Activated CD4-positive, alpha-beta T cell treated with anti-CD3 and anti-CD28 coated beads, Interleukin-2, Interleukin-6, amounts not matched to agents 100 ng/mL and 50 ng/mL, durations not matched to agents 16 hours and 8 hours (primary cell): Measurements from ENCODE around the gene INSIG2.

Experiments used
- DNase-seq: peaks from one replicate; pipeline ENCODE4 v3.0.0-alpha.2; 2020

Gene INSIG2

DNA sequence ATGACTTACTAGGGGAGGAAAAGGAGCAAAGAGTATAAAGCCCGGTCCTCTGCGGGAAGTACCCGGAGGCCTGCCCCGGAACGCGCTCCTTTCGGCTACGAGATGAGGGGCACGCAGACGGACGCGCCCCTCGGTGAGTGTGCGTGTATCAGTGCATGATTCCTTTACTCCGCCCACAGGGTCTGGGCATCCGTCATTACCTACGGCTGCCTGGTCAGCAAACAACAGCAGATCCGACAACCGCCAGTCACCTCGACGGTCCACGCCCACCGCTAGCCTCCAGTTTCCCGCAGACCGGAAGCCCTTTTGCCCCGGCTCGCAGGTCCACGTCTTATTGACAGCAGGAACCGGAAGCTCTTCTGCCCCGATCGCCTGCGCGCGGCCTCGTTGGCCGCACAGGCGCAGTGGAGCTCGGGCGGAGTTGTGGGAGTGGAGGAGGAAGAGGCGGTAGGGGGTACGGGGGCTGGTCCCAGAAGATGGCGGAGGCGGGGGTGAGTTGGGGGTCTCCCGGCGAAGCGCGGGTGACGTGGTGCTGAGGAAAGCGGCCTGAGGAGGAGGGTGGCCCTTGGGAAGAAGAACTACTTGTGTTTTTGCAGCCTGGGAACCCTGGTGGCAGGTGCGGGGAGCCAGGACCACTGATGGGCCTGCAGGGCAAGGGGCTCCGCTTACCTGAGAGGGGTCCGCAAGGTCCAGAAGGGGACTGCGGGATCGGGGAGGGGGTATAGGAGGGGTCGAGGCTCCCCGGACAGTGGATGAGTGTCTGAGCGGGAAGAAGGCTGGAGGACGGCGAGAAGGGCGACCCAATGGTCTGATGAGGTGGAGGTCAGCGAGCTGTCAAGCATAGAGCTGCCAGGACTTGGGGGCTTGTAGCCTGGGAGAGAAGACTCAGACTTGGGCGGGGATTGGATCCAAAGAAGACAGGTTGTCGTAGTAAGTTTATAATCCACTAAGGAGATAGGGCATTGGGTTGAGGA, at the start of gene INSIG2:
INSIG2 (plus strand) TSS at position 421 of the 974 bp plus-strand sequence. CDS start 8,086 bp downstream, outside the sequence.
- DNase-seq: peak; percentile 98

GRCh38 chr2:118040891-118041290, 47.4 kb upstream of the INSIG2 start:
- DNase-seq: no peak

DNA sequence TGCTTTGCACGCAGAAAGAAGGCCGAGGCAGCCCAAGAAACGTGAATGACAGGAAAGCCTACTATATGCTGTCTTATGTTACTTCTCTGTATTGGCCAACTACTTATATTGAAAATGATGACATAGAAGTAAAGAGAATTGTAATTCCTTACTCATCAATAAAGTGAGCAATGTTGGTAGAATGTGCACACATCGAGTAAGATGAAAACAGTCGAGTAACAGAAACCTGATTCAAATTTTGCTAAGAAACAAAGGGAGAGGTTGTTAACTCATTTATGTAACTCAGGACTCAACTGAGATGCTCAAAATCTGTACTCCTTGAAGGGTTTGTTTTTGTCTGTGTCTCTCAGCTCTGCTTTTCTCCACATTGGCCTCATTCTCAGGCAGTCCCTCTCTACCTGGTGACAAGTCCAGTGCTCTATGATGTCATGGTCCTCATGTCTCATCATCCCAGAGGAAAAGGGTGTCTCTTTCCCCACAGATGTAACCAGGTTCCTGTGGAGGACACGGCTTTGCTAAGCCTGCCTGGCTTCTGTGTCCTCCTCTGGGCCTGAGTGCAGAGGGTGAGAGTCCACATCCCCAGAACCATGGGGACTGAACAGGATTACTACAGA, 44.1 kb upstream of the INSIG2 start:
- DNase-seq: peak; percentile 20

- DNase-seq: no peak
These were observed 43.4 kb upstream of the INSIG2 start for GRCh38 chr2:118044854-118045253.

- DNase-seq: no peak
These were observed 43.0 kb upstream of the INSIG2 start for GRCh38 chr2:118045286-118045685.

DNA sequence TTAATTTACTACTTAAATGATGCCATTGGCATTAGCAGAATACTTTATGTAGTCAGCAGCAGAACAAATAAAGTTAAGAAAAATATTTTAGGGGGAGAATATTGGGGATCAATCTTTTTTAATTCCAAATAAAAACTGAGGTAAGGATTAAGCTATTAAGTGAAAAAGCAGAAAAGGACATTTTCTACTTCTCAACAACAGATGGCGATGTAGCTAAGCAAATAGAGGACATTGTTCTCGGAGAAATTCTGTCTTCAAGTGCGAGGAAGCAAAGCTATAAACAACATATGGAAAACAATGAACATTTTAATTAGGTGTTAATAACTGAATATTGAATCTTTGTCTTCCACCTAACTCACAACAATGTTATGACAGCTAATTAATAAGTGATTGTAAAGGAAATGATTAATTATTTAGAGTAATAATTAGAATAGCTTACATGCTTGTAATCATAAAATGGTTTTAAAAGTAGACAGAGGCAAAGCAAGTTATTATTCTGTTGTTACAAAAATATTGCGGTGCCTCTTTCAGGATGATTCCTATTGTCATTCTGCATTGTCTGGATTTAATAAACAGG, 41.5 kb upstream of the INSIG2 start:
- DNase-seq: peak; percentile 33

DNA sequence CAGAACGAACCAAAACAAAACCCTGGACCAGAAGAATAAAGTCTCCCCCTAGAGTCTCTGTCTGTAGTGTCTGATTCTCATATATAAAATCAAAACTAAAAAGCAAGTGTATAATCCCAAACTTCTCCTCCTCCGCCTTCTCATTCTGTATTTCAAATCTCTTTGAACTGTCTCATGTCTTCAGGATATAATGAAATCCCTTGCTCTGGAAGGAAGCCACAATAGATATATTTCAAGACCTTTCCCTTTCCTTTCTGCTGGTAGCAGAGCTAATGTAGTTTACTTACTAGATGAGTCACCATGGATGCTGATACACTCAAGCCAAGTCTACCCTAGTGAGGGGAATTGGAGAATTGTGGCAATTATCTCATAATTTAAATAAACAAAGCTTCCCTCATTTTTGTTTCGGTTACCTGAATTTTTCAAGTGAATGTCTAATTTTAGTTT, 40.9 kb upstream of the INSIG2 start:
- DNase-seq: no peak

- no peak for DNase-seq
These were observed 39.9 kb upstream of the INSIG2 start for GRCh38 chr2:118048401-118048800.

DNA sequence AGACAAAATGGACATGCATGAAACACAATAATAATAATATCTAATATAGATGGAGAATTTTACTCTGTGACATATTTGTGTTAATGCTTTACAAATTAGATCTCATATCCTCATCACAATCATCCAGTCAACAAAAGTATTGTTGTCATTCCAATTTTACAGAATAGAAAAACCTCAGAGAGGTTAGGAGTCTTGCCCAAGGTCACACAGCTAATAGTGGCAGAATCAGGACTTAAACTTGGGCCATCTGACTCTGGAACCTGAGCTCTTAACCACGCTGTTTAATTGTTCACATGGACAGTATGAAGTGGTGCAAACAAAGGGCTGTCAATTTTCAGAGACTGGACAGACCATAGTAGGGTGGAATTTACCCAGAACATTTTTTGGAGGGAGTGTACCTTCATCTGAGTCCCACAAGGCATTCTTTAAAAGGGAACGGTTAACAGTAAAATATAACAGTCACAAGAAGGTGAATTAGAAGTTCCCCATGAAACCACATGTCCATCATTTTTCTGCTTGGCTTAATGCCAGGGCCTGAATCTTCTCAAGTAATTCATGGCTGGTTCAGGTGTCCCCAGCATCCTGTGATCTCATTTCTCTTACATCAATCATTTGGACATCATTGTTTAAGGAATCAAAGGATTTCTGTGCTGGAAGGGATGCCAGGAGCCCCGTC, 39.0 kb upstream of the INSIG2 start:
- no peak for DNase-seq

- peak; percentile 27 for DNase-seq
These were observed 38.5 kb upstream of the INSIG2 start for GRCh38 chr2:118049816-118050140.

DNA sequence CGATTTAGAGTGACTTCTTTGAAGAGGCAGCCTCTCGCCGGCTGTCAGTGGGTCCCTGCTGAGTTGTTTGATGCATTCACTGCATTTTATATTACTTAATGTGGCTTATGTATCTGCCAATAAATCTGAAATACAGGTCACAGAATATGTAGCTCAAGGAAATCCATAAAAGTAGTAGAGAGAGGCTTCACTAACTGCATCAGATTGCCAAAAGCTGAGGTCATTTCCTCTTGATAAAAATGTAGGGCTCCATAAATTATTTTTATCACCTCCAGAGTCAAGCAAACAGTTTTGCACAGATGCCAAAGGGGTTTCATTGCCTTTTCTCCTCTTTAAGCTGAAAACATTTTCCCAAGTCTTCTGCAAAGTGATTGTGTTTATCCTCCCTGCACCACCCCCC, 37.9 kb upstream of the INSIG2 start:
- DNase-seq: no peak

GRCh38 chr2:118050974-118051373, 37.3 kb upstream of the INSIG2 start:
- DNase-seq: no peak

DNA sequence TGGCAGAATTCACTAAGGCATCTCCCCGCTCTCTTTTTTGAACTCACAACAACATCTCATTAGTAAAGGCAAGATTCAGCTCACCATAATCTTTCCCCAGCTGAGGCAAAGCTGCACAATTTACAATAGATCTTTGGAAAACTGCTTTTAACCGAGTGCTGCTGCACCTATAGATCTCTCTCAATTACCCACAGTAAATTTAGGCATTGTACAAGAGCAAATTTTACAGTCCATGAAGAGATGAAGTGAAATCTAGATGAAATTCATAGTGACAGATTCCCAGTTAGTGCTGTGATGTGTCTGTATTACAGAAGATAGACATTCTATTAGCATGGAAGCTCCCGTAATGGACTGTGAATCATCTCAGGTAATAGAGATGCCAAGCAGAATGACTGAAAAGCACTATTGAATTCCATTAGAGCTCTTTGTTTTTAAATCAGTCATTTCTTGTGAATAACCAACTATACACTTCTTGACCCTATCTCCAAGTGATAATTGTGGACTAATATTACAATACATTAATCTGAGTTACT, 36.4 kb upstream of the INSIG2 start:
- DNase-seq: no peak

DNA sequence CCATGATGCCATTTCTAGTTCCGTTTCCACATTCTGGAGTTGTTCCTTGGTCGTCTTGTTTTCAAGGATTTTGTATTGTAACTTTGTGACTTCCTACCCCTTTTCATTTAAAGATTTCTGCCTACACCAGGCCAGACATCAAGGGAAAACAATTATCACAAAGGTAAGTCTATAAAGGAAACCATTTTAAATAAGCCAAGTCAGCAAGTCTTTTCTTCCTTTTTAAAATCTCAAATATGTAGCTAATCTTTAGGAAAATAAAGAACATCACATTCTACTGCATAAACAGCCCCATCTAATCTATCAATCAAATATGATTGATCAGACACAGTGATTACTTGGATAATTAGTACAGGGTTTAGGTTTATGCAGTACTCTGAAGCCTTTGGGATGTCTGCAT, 35.8 kb upstream of the INSIG2 start:
- DNase-seq: no peak

DNA sequence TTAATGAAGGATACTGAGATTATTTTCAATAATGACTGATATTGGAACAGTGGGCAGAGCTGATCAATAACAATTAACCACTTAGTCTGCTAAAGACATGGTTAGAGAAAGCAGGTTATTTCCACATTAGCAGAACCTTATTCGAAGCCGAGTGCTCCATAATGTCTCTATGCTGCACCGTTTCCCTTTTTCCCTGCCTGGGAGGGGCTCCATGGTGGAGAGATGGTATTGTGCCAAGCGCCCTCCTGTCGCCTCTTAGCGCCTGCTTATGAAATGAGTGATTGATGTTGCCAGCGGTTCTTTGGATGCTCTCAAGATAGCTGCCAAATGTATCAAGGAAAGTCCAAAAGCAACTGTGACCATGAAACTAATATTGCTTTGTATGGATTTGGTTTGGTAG, 34.6 kb upstream of the INSIG2 start:
- no peak for DNase-seq

- DNase-seq: no peak
These were observed 33.9 kb upstream of the INSIG2 start for GRCh38 chr2:118054213-118055008.

- DNase-seq: no peak
These were observed 32.6 kb upstream of the INSIG2 start for GRCh38 chr2:118055512-118056164.

- no peak for DNase-seq
These were observed 32.1 kb upstream of the INSIG2 start for GRCh38 chr2:118056165-118056534.

DNA sequence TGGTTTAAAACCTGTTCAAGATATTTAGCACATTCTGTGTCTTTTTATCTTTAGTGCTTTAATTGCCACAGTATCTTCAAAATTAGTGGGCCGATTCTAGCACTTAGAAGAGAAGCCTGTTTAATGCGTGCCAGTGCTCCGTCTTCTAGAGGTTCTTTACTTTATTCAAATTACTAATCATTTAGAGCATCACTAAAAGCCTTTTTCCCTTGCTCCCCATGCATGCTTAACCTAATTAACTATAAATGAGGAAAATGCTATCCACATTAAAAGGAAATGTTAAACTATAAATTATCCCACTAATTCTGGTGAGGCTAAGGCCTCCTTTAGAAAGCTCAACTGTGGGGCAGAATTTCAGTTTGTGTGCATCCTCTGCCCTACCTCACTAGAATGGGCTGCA, 31.5 kb upstream of the INSIG2 start:
- no peak for DNase-seq

DNA sequence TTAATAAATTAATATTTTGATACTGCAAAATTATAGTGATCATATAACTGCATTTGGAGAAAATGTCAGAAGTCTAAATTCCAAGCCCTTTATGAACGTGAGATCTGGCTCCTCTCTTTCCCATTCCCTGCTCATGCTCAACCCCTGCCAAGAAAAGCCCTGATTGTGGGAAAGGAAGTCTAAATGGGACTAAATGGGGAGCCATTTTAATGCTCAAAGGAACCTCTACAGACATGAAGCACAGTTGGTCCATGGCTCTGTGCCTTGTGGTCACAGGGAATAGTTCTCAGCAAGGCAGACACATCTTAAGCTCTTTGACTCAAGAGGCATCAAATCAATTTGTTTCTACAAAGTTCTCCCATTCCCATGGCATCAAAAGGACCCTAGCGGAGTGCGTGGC, 29.3 kb upstream of the INSIG2 start:
- DNase-seq: no peak

DNA sequence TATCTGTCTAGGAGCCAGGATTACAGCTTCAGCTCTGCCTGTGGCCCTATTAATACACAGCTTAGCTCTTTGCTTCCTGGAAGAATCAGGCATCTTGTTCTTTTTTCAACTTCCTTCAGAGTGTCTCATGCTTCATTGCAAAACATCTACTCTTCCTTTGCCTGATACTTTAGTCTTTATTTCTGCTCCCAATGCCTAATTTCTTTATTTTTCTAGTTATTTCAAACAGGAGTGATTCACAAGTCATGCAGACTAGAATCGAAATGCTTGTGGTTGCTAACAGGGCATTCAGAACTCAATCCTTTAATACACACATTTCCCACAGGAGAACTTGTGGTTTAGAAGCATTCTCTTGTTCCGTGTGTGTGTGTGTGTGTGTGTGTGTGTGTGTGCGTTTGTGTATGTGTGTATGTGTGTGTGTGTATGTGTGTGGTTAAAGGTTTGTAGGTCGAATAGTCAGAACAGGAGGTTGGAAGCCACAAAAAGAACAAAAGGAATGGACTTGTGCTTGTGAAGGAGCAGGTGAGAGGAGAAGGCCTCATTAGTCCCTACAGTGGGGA, 28.3 kb upstream of the INSIG2 start:
- peak; percentile 51 for DNase-seq
